ENCODE results near the gene OR6C2. TPM values are rescaled to one million over a fixed set of nuclear protein-coding genes. Genes with fewer than 3 reads are reported as not detected.

OR6C2 gene
- total and polyA plus RNA-seq, 2 donors (not counting 1 experiment from before 2014, with no cell fraction given) = not detected

DNA sequence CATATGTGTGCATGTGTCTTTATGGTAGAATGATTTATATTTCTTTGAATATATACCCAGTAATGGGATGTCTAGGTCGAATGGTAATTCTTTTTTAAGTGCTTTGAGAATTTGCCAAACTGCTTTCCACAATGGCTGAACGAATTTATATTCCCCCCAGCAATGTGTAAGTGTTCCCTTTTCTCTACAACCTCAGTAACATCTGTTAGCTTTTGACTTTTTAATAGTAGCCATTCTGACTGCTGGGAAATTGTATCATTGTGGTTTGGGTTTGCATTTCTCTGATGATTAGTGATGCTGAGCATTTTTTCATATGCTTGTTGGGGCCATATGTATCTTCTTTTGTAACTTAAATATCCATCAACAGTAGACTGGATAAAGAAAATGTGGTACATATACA lies 57.7 kb downstream of the OR6C2 start:
- Histone ChIP-seq H3K4me3 (replicated peaks in 1 of 4; ENCODE audit: control extremely low read depth in 1 of 4, insufficient read depth in 1 of 4, low read depth in 3 of 4, low read length in 4 of 4) (no peak overlapping the region), H3K79me2 (ENCODE audit: control insufficient read depth, insufficient read depth, low read length) (no peaks in the 10 kb centered on the region), H3K4me2 (ENCODE audit: extremely low read depth, insufficient read depth, low read length) (no peak overlapping the region), H2AFZ (ENCODE audit: low read length) (no peak overlapping the region), H3K4me1 (ENCODE audit: control insufficient read depth, extremely low read depth, insufficient read depth, low read length) (no peaks in the 10 kb centered on the region), H3K27ac (ENCODE audit: insufficient read depth, low read length) (no peak overlapping the region), H4K20me1 (ENCODE audit: control insufficient read depth, extremely low read depth, insufficient read depth, low read length) (no peaks in the 10 kb centered on the region), H3K9ac (ENCODE audit: insufficient read depth, low read length) (no peak overlapping the region), H3K36me3 (ENCODE audit: control insufficient read depth, insufficient read depth, low read length) (no peaks in the 10 kb centered on the region), H3K9me3 (ENCODE audit: control insufficient read depth, insufficient read depth, low read depth, low read length) (no peaks in the 10 kb centered on the region), H3K27me3 (ENCODE audit: control insufficient read depth, insufficient read depth, low read length) (no peaks in the 10 kb centered on the region)
- no peak for DNase-seq (ENCODE audit: low read depth in 2 of 2)
- TF ChIP-seq, protein P1, sequence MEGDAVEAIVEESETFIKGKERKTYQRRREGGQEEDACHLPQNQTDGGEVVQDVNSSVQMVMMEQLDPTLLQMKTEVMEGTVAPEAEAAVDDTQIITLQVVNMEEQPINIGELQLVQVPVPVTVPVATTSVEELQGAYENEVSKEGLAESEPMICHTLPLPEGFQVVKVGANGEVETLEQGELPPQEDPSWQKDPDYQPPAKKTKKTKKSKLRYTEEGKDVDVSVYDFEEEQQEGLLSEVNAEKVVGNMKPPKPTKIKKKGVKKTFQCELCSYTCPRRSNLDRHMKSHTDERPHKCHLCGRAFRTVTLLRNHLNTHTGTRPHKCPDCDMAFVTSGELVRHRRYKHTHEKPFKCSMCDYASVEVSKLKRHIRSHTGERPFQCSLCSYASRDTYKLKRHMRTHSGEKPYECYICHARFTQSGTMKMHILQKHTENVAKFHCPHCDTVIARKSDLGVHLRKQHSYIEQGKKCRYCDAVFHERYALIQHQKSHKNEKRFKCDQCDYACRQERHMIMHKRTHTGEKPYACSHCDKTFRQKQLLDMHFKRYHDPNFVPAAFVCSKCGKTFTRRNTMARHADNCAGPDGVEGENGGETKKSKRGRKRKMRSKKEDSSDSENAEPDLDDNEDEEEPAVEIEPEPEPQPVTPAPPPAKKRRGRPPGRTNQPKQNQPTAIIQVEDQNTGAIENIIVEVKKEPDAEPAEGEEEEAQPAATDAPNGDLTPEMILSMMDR (conservative IDR thresholded peaks at IDR 0.05 in 1 of 2, IDR thresholded peaks at IDR 0.05 in 1 of 2; ENCODE audit: low read depth in 1 of 2, low read length in 2 of 2) = no peak
- TF ChIP-seq EZH2 (IDR thresholded peaks at IDR 0.05; ENCODE audit: low read length, missing control alignments) = no peak

Other genes starting within 250 kb of the OR6C2 start
- gene OR10A7, start 223.1 kb upstream of the OR6C2 start, total RNA-seq = not detected in 2 replicates
- not detected in 2 replicates for gene OR10A7, start 223.1 kb upstream of the OR6C2 start, polyA plus RNA-seq
- not detected in 2 replicates for gene OR6C74, start 199.5 kb upstream of the OR6C2 start, total RNA-seq
- not detected in 2 replicates for gene OR6C74, start 199.5 kb upstream of the OR6C2 start, polyA plus RNA-seq
- gene OR6C6, start 147.5 kb upstream of the OR6C2 start, total RNA-seq = not detected in 2 replicates
- not detected in 2 replicates for gene OR6C6, start 147.5 kb upstream of the OR6C2 start, polyA plus RNA-seq
- not detected in 2 replicates for gene OR6C1, start 129.7 kb upstream of the OR6C2 start, total RNA-seq
- gene OR6C1, start 129.7 kb upstream of the OR6C2 start, polyA plus RNA-seq = not detected in 2 replicates
- gene OR6C3, start 113.3 kb upstream of the OR6C2 start, total RNA-seq = not detected in 2 replicates
- gene OR6C3, start 113.3 kb upstream of the OR6C2 start, polyA plus RNA-seq = not detected in 2 replicates
- gene OR6C75, start 81.1 kb upstream of the OR6C2 start, total RNA-seq = not detected in 2 replicates
- not detected in 2 replicates for gene OR6C75, start 81.1 kb upstream of the OR6C2 start, polyA plus RNA-seq
- gene OR6C65, start 43.5 kb upstream of the OR6C2 start, total RNA-seq = not detected in 2 replicates
- gene OR6C65, start 43.5 kb upstream of the OR6C2 start, polyA plus RNA-seq = not detected in 2 replicates
- gene OR6C76, start 17.8 kb upstream of the OR6C2 start, total RNA-seq = not detected in 2 replicates
- not detected in 2 replicates for gene OR6C76, start 17.8 kb upstream of the OR6C2 start, polyA plus RNA-seq
- not detected in 2 replicates for gene OR6C70, start 26.1 kb downstream of the OR6C2 start, total RNA-seq
- not detected in 2 replicates for gene OR6C70, start 26.1 kb downstream of the OR6C2 start, polyA plus RNA-seq
- not detected in 2 replicates for gene OR6C68, start 48.3 kb downstream of the OR6C2 start, total RNA-seq
- not detected in 2 replicates for gene OR6C68, start 48.3 kb downstream of the OR6C2 start, polyA plus RNA-seq
- gene OR6C4, start 105.5 kb downstream of the OR6C2 start, total RNA-seq = under 0.01 TPM in 1 of 2 replicates, not detected in the other
- not detected in 2 replicates for gene OR6C4, start 105.5 kb downstream of the OR6C2 start, polyA plus RNA-seq
- gene OR2AP1, start 128.4 kb downstream of the OR6C2 start, total RNA-seq = not detected in 2 replicates
- not detected in 2 replicates for gene OR2AP1, start 128.4 kb downstream of the OR6C2 start, polyA plus RNA-seq
- gene OR10P1, start 192.8 kb downstream of the OR6C2 start, total RNA-seq = not detected in 2 replicates
- not detected in 2 replicates for gene OR10P1, start 192.8 kb downstream of the OR6C2 start, polyA plus RNA-seq